K562 (cell line): ENCODE data around the gene CNPY4. TPM values are rescaled to one million over a fixed set of nuclear protein-coding genes. Genes with fewer than 3 reads are reported as not detected.

ENCODE experiments used
- BACH1 ChIP-seq: fragments of 200-800 bp; sonication (Bioruptor generic); IDR thresholded peaks from 2 replicates; pipeline ENCODE4 v1.6.1; 2016; ENCODE audit warnings: missing genetic modification characterization, missing compliant biosample characterization
- CC2D1A ChIP-seq: fragments of 450-650 bp; IDR thresholded peaks from 2 replicates; pipeline ENCODE4 v1.6.1; 2017; ENCODE audit warnings: mild to moderate bottlenecking
- EHMT2 ChIP-seq: fragments of 450-650 bp; IDR thresholded peaks from 2 replicates; pipeline ENCODE4 v1.6.1; 2018; ENCODE audit warnings: antibody characterized with exemption
- HDGF ChIP-seq: fragments of 450-650 bp; IDR thresholded peaks from 2 replicates; pipeline ENCODE4 v1.6.1; 2016
- NCOA2 ChIP-seq, 2 experiments: fragments of 450-650 bp; IDR thresholded peaks; 2 replicates each; pipeline ENCODE4 v1.6.1; 2018; ENCODE audit warnings: mild to moderate bottlenecking in 2 of 2, moderate library complexity in 1 of 2; ENCODE audit not compliant: partially characterized antibody in 2 of 2
- PHB2 ChIP-seq: fragments of 450-650 bp; IDR thresholded peaks from 2 replicates; pipeline ENCODE4 v1.6.1; 2017; ENCODE audit warnings: low read depth
- PTRF ChIP-seq: fragments of 450-650 bp; IDR thresholded peaks from 2 replicates; pipeline ENCODE4 v1.6.1; 2016; ENCODE audit warnings: mild to moderate bottlenecking, missing genetic modification characterization, missing compliant biosample characterization
- SMAD1 ChIP-seq: fragments of 150-350 bp; IDR thresholded peaks from 2 replicates; pipeline ENCODE4 v1.6.1; 2014; ENCODE audit warnings: low read length, low read depth; ENCODE audit not compliant: partially characterized antibody
- SMARCA5 ChIP-seq: fragments of 450-650 bp; IDR thresholded peaks from 2 replicates; pipeline ENCODE4 v1.6.1; 2016
- SREBF1 ChIP-seq: fragments of 150-350 bp; IDR thresholded peaks from 2 replicates; pipeline ENCODE4 v1.6.1; 2014; ENCODE audit warnings: antibody characterized with exemption, low read depth, low read length, borderline replicate concordance
- YY1 ChIP-seq, 3 experiments: IDR thresholded peaks; 2 replicates each; pipeline ENCODE4 v1.6.1; 2011; ENCODE audit warnings: low read length in 2 of 3, mild to moderate bottlenecking in 2 of 3, moderate library complexity in 2 of 3, borderline replicate concordance in 1 of 3, control low read depth in 1 of 3, low read depth in 1 of 3; ENCODE audit not compliant: insufficient read depth in 3 of 3, insufficient replicate concordance in 2 of 3, control insufficient read depth in 1 of 3, insufficient read length in 1 of 3; ENCODE audit errors: extremely low read depth in 1 of 3
- ZFPM2 ChIP-seq: fragments of 250-450 bp; sonication (Bioruptor Pico); IDR thresholded peaks from 2 replicates; pipeline ENCODE4 v1.5.1; 2022; ENCODE audit warnings: mild to moderate bottlenecking
- ZKSCAN1 ChIP-seq: fragments of 150-350 bp; IDR thresholded peaks from 2 replicates; pipeline ENCODE4 v1.6.1; 2016; ENCODE audit warnings: low read depth, low read length
- polyA plus RNA-seq, 8 experiments: library from polyadenylated mRNA; depleted of rRNA in 4 of 8; stranded (reverse) in 5 of 8; unstranded in 3 of 8; fragments of >200 nt; fragmentation: Nextera tagmentation in 2 of 8; fragmentation: Illumina TruSeq in 1 of 8; extraction: Ambion mirVana in 2 of 8; extraction: Trizol in 1 of 8; gene quantifications; 2 replicates each; pipeline versions ENCODE4 v1.2.1 to v1.2.3, GENCODE V29; 2011 to 2014; ENCODE audit warnings: inconsistent platforms in 1 of 8, missing spikeins in 1 of 8
- total RNA-seq, 7 experiments: library from RNA; depleted of rRNA in 6 of 7; stranded (reverse); fragments of >200 nt in 6 of 7; fragmentation: Illumina TruSeq in 2 of 7; extraction: Trizol in 2 of 7; gene quantifications; 2 replicates each; pipeline versions ENCODE4 v1.2.1 to v1.2.3, GENCODE V29; 2011 to 2021; ENCODE audit warnings: low replicate concordance in 1 of 7
- TF ChIP-seq, protein P1 (sequence below): fragments of 450-650 bp; IDR thresholded peaks from 2 replicates; pipeline ENCODE4 v1.6.1; 2016; ENCODE audit warnings: low read depth
- TF ChIP-seq, protein P2 (sequence below): conservative IDR thresholded peaks from 2 replicates; pipeline ENCODE4 v1.6.1; 2011; ENCODE audit warnings: low read depth, mild to moderate bottlenecking, low read length; ENCODE audit not compliant: control insufficient read depth
- TF ChIP-seq, protein P3 (sequence below): IDR thresholded peaks from 2 replicates; pipeline ENCODE4 v1.6.1; 2016; ENCODE audit warnings: missing genetic modification characterization, missing compliant biosample characterization

CNPY4 gene
- total and polyA plus RNA-seq, 9 of the 15 experiments (the other 6 are each of a cell fraction or from before 2014, with no cell fraction given) = 1.9 to 11.2 (median 7.0) TPM

DNA sequence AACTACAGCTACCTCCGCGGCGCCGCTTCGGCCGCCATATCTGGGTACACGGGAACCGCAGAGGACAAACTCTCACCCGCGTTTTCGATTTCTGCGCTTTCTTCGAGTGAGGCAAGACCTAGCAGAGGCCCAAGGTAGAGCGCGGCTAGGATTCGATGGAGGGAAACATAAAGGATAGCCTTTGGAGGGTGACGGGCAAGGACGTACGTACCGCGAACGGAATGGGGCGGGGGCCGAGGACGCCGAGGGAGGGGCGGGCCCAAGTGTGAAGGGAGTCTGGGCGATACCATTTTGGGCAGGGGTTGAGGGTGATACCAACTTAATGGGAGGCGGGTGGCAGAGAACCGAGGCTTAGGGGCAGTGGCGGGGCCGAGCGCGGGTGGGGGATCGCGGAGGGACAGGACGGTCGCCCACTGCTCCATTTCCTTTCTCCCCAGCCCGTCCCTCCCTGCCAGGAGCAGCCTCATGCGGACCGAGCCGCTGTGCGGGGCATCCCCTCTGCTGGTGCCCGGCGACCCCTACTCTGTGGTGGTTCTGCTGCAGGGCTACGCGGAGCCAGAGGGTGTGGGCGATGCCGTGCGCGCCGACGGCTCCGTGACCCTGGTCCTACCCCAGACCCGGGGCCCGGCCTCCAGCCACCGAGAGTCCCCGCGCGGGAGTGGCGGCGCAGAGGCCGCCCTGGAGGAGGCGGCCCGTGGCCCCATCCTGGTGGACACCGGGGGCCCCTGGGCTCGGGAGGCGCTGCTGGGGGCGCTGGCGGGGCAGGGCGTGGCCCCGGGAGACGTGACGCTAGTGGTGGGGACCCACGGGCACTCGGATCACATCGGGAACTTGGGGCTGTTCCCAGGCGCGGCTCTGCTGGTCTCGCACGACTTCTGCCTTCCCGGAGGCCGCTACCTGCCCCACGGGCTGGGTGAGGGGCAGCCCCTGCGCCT lies 7.8 kb downstream of the CNPY4 start, which contains the start of gene MBLAC1 (continued):
- TF ChIP-seq SREBF1 (peak; percentile 65; the same call in 1 of the 2 replicates), ZFPM2 (CRISPR knock-in tag) (0 out of 2 replicates have a peak, but pooled peaks have one; percentile 71), PHB2 (no peak), PTRF (tag) (no peak), EHMT2 (no peak), SMAD1 (no peak), CC2D1A (no peak), HDGF (no peak), ZKSCAN1 (peak; percentile 52; the same call in 1 of the 2 replicates), NCOA2 (IDR thresholded peaks at IDR 0.05; ENCODE audit: partially characterized antibody in 2 of 2) (no peak), SMARCA5 (no peak), YY1 (IDR thresholded peaks at IDR 0.05; ENCODE audit: borderline replicate concordance in 1 of 3, control insufficient read depth in 1 of 3, extremely low read depth in 1 of 3, insufficient read depth in 3 of 3, insufficient read length in 1 of 3, insufficient replicate concordance in 2 of 3, low read depth in 1 of 3, low read length in 2 of 3) (peak; percentile 69 to 94 (median 92)), BACH1 (tag) (no peak)
- TF ChIP-seq, protein P1, sequence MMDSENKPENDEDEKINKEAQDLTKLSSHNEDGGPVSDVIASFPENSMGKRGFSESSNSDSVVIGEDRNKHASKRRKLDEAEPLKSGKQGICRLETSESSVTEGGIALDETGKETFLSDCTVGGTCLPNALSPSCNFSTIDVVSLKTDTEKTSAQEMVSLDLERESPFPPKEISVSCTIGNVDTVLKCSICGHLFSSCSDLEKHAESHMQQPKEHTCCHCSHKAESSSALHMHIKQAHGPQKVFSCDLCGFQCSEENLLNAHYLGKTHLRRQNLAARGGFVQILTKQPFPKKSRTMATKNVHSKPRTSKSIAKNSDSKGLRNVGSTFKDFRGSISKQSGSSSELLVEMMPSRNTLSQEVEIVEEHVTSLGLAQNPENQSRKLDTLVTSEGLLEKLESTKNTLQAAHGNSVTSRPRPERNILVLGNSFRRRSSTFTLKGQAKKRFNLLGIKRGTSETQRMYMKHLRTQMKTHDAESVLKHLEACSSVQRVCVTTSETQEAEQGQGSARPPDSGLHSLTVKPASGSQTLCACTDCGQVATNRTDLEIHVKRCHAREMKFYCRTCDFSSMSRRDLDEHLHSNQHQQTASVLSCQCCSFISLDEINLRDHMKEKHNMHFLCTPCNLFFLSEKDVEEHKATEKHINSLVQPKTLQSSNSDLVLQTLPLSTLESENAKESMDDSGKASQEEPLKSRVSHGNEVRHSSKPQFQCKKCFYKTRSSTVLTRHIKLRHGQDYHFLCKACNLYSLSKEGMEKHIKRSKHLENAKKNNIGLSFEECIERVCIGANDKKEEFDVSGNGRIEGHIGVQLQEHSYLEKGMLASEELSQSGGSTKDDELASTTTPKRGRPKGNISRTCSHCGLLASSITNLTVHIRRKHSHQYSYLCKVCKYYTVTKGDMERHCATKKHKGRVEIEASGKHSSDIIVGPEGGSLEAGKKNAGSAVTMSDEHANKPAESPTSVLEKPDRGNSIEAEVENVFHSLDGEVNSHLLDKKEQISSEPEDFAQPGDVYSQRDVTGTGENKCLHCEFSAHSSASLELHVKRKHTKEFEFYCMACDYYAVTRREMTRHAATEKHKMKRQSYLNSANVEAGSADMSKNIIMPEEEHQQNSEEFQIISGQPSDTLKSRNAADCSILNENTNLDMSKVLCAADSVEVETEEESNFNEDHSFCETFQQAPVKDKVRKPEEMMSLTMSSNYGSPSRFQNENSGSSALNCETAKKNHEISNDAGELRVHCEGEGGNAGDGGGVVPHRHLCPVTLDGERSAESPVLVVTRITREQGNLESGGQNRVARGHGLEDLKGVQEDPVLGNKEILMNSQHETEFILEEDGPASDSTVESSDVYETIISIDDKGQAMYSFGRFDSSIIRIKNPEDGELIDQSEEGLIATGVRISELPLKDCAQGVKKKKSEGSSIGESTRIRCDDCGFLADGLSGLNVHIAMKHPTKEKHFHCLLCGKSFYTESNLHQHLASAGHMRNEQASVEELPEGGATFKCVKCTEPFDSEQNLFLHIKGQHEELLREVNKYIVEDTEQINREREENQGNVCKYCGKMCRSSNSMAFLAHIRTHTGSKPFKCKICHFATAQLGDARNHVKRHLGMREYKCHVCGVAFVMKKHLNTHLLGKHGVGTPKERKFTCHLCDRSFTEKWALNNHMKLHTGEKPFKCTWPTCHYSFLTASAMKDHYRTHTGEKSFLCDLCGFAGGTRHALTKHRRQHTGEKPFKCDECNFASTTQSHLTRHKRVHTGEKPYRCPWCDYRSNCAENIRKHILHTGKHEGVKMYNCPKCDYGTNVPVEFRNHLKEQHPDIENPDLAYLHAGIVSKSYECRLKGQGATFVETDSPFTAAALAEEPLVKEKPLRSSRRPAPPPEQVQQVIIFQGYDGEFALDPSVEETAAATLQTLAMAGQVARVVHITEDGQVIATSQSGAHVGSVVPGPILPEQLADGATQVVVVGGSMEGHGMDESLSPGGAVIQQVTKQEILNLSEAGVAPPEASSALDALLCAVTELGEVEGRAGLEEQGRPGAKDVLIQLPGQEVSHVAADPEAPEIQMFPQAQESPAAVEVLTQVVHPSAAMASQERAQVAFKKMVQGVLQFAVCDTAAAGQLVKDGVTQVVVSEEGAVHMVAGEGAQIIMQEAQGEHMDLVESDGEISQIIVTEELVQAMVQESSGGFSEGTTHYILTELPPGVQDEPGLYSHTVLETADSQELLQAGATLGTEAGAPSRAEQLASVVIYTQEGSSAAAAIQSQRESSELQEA = peak; percentile 86
- TF ChIP-seq, protein P2, sequence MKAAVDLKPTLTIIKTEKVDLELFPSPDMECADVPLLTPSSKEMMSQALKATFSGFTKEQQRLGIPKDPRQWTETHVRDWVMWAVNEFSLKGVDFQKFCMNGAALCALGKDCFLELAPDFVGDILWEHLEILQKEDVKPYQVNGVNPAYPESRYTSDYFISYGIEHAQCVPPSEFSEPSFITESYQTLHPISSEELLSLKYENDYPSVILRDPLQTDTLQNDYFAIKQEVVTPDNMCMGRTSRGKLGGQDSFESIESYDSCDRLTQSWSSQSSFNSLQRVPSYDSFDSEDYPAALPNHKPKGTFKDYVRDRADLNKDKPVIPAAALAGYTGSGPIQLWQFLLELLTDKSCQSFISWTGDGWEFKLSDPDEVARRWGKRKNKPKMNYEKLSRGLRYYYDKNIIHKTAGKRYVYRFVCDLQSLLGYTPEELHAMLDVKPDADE = 0 out of 2 replicates have a peak, but pooled peaks have one; percentile 11
- TF ChIP-seq, protein P3, sequence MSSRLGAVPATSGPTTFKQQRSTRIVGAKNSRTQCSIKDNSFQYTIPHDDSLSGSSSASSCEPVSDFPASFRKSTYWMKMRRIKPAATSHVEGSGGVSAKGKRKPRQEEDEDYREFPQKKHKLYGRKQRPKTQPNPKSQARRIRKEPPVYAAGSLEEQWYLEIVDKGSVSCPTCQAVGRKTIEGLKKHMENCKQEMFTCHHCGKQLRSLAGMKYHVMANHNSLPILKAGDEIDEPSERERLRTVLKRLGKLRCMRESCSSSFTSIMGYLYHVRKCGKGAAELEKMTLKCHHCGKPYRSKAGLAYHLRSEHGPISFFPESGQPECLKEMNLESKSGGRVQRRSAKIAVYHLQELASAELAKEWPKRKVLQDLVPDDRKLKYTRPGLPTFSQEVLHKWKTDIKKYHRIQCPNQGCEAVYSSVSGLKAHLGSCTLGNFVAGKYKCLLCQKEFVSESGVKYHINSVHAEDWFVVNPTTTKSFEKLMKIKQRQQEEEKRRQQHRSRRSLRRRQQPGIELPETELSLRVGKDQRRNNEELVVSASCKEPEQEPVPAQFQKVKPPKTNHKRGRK = no peak
